Kidney capillary endothelial cell (primary cell): Measurements from ENCODE around the gene SPEM2.
"Not testable (repeated sequence)": the region's sequence is repeated elsewhere in the genome, so short reads cannot be mapped to it uniquely, and the experiment has no call there.

ENCODE experiments used
- DNase-seq: peaks from one replicate; pipeline ENCODE4 v3.0.0-alpha.2; 2018; ENCODE audit warnings: low spot score

Gene SPEM2

GRCh38 chr17:7471729-7472128, 46.3 kb downstream of the SPEM2 start:
- no peak for DNase-seq

GRCh38 chr17:7474767-7475166, 49.4 kb downstream of the SPEM2 start:
- DNase-seq = not testable (repeated sequence)

- no peak for DNase-seq
Observed at GRCh38 chr17:7475764-7476422, 50.5 kb downstream of the SPEM2 start.

GRCh38 chr17:7476494-7476893, 51.1 kb downstream of the SPEM2 start:
- DNase-seq = no peak

GRCh38 chr17:7476951-7477350, 51.5 kb downstream of the SPEM2 start:
- DNase-seq = no peak
